HG03439 (cell line): ENCODE data around the gene RIN1.

ENCODE experiments used
- ATAC-seq: cut with Tn5 transposase; IDR thresholded peaks from one replicate; pipeline ENCODE4 v1.9.1; 2021; ENCODE audit warnings: mild to moderate bottlenecking, moderate library complexity; ENCODE audit not compliant: unreplicated experiment

RIN1 gene

DNA sequence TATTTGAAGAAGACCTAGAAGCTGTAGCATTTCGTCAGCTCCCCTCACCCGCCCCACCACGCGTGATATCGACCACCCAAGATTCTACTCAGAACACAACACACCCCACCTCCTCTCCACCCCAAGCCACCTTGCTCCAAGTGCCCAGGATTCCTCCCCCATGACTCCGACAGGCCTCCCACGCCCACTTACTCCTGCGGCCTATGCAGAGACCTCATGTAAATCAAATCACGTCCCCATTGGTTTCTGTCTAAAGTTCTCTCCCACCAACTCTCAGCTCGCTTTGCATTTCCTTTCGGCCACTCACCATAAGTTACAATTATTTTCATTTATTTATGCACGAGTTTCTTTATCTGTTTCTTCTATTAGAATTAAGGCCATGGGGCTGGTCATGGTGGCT, 33.6 kb downstream of the RIN1 start:
- no peak for ATAC-seq

DNA sequence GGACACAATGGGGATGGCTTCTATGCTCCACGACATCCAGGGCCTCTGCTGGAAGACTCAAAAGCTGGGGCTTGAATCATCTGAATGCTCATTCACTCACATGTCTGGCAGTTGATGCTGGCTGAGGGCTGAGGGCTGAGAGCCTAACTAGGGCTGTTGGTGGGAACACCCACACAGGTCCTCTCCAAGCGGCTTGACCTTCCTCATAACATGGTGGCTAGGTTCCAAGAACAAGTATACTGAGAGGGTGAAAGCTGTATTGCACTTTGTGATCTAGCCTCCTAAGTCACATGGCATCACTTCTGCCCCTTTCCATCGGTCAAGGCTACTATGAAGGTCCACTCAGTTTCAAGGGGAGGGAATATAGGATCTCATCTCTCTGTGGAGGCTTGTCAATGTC, 37.0 kb downstream of the RIN1 start:
- ATAC-seq = no peak

DNA sequence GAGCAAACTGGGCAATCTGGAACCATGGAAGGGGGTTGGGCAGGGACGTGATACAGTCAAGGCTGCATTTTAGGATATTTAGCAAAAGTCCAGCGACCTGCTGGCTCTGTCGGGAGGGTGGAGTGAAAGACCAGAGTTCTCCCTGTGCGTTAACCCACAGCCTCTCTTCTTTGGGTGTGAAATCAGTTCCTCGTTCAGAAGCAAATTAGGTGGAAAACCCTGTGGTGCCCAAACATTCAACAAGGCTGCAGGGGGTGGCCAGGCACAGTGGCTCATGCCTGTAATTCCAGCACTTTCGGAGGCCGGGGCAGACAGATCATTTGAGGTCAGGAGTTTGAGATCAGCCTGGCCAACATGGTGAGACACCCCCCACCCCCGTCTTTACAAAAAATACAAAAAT, 38.6 kb downstream of the RIN1 start:
- no peak for ATAC-seq

DNA sequence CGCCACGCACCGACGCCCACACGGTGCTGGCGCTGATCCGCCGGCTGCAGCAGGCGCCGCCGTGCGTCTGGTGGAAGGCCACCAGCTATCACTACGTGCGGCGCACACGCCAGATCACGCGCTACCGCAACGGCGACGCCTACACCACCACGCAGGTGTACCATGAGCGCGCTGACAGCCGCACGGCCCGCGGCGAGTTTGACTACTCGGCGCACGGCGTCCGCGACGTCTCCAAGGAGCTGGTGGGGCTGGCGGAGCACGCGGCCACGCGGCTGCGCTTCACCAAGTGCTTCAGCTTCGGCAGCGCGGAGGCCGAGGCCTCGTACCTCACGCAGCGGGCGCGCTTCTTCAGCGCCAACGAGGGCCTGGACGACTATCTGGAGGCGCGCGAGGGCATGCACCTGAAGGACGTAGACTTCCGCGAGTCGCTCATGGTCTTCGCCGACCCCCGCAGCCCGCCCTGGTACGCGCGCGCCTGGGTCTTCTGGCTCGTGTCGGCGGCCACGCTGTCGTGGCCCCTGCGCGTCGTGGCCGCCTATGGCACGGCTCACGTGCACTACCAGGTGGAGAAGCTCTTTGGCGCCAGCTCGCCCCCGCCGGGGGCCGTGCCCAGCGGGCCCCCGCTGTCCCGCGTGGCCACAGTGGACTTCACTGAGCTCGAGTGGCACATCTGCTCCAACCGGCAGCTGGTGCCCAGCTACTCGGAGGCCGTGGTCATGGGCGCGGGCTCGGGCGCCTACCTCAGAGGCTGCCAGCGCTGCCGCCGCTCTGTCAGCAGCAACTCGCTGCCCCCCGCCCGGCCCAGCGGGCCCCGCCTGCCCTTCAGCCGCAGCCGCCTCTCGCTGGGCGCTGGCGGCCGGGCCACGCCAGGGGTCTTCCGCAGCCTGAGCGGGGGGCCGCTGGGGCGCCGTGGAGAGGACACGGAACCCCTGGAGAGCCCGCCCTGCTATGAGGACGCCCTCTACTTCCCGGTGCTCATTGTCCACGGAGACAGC, 41.3 kb downstream of the RIN1 start:
- ATAC-seq = no peak

DNA sequence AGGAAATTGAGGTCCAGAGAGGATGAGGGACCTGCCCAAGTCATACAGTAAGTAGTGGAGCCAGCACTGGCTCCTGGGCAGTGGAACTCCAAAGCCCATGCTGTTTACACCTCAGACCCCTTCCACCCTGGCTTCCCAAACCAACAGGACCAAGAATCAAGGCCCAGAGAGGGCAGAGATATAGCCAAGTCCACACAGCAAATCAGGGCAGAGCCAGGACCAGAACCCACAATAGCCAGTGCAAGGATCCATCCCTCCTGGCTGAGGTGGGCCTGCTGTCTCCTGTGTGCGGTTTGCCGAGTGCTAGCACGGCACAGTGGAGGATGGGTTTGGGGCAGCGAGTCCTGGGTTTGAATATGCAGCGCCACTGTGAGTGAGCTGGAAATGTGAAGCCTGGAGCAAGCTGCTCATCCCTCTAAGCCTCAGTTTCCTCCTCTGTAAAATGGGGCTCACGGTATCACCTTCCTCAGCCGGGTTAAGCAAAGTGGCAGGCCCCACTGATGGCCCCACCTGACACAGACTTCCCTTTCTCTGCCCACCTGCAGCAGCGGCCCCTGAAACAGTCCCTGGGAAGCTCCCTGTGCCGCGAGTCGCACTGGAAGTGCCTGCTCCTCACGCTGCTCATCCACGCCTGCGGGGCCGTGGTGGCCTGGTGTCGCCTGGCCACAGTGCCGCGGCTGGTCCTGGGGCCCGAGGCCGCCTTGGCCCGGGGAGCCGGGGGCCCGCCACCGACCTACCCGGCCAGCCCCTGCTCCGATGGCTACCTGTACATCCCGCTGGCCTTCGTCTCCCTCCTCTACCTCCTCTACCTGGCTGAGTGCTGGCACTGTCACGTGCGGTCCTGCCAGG, 42.2 kb downstream of the RIN1 start:
- ATAC-seq = no peak

DNA sequence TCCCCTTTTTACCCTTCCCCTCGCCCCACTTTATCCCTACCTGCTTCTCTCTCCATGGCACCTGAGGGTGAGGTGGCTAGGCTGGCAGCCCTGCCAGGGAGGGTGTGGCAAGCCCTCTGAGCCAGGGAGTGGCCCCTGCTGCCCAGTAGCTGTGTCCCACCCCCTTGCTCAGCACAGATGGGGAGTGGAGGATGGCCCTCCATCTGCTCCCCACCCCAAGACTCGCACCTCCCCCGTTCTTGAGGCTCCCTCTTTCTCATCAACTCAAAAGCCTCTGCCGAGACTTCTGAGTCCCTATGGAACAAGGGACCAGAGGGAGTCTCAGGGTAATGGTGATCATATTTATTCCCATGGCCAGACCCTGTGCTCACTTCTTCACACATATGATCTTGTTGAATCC, 42.9 kb downstream of the RIN1 start:
- ATAC-seq = no peak

DNA sequence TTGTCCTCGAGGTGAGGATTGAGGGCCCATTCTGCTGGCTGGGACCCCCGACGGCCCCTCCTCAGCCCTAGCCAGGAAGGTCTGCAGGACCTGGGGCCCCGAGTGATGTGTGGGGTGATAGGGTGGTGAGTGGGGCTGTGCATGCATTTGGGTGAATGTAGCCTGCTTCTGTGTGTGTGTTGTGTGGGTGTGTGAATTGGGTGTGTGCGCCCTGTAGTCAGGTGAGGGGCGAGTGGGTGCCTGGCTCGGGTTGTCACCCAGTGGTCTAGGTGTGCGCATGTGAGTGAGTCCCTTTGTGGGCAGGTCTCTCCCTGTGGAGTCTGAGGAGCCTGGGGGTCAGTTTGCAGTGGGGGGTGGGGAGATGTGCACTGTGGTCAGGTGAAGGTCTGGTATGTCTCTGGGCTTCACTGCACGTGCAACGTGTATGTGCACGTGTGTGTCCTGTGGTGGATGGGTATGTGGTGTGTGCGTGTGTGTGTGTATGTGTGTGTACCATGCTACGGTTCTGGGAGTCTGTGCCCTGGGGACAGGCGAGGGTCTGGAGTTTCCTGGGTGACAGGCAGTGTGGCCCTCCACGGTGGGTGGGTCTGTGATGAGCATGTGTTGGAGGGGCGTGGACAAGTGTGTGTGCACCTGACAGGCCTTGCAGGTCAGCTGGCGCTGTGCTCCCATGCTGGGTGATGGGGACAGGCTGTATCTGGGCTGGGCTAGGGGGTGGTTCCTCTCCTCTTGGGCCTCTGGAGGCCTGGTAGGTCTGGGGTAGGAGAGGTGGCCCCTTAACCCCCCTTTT, 43.5 kb downstream of the RIN1 start:
- no peak for ATAC-seq

DNA sequence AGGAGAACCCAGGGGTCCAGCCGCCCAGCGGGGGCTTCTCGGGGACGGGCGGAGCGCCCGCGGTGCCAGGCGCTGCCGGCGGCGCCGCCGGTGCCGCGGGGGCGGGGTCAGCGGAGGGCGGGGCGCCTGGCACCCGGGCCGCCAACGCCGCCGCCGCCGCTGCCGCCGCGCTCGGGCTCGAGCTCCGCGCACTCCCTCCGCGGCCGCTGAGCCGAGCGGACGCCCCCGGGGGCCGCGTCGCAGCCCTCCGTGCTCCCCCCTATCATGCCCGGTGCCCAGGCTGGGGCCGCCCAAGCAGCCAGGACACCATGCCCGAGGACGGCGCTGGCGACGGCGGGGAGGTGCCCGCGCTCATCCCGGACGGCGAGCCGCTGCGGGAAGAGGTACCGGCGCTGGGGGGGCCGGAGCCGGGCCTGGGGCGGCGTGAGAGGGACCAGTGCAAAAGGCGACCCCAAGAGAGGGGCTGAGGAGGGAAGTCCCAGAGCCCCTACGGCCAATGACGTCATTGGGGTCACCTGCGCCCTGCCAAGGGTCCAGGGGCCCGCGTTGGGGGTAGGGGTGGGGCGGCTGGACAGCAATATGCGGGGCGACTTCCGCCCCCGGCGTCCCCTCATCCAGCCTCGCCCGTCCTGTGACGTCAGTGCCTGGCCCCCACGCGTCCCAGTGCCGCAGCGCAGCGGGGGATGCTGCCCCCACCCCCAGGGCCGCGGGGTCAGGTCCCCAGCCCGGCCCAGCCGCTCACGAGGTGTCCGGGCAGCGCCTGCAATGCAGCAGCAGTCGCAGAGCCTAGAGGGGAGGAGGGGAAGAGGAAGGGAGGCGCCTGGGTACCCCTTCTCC, 44.3 kb downstream of the RIN1 start, which contains the start of gene TMEM151A:
TMEM151A (plus strand) TSS at position 189 of the 837 bp plus-strand sequence; CDS start at position 309, 120 bp downstream.
- ATAC-seq = no peak

DNA sequence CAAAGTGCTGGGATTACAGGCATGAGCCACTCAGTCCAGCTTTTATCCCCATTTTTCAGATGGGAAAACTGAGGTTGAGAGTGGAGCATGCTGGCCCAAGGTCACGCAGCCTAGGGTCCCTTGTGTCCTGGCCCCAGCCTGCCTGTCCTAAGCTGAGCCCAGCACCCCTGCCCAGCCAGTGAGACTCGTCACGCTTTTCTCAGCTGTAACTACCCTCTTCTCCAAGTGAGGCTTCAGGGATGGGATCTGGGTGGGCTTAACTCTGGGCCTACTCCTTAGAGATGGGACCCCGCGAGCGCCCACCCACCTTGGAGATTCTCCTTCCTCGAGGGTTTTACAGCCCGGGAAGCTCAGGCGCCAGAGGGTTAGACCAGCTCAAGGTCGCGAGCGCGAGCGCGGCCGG, 44.9 kb downstream of the RIN1 start:
- no peak for ATAC-seq

DNA sequence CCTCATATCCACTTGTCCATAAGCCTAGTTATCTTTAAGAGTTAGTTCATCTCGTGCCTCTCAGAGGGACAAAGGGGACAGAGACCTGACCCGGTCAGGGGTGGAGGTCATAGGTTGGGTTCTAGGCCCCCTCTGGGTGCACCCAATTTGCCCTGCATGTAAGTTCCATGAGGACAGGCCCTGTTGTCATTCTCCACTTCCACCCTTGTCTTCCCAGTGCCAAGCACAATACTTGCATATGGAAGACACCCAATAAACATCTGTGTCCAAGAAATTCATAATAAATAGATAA, 46.0 kb downstream of the RIN1 start:
- no peak for ATAC-seq

DNA sequence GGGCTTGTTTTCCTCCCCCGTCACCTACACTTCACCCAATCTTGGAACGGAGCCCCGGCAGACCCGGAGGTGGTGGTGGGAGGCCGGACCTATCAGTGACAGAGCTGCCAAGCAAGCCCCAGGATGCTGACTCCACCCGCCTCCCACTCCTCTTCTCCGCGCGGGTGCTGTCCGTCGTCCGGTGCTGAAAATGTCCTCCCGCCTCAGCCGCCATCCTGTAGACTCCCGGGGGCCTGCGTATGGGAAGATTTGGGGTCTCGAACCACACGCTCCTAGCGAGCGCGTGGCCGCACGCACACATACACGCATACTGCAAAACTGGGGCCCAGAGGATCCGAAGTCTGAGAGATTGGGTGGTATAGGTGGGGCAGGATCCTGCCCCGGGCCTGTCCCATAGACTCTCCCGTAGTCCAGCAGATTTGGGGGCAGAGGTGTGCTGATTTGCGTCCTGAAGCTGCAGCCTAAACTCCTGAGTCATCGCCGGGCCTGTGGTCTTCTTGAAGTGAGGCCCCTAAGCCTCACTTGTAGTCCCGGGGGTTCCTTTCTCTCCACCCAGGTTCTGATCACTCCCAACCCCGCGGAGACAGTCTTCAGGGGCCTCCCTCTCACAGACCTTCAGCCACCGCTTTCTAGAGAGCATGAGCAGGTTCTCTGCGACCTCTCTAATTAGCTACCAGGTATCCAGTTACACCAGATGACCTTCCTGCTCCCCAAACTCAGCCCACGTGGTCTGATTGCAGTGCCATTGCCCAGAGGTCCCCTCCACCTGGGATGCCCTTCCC, 46.5 kb downstream of the RIN1 start:
- peak; percentile 38 for ATAC-seq

DNA sequence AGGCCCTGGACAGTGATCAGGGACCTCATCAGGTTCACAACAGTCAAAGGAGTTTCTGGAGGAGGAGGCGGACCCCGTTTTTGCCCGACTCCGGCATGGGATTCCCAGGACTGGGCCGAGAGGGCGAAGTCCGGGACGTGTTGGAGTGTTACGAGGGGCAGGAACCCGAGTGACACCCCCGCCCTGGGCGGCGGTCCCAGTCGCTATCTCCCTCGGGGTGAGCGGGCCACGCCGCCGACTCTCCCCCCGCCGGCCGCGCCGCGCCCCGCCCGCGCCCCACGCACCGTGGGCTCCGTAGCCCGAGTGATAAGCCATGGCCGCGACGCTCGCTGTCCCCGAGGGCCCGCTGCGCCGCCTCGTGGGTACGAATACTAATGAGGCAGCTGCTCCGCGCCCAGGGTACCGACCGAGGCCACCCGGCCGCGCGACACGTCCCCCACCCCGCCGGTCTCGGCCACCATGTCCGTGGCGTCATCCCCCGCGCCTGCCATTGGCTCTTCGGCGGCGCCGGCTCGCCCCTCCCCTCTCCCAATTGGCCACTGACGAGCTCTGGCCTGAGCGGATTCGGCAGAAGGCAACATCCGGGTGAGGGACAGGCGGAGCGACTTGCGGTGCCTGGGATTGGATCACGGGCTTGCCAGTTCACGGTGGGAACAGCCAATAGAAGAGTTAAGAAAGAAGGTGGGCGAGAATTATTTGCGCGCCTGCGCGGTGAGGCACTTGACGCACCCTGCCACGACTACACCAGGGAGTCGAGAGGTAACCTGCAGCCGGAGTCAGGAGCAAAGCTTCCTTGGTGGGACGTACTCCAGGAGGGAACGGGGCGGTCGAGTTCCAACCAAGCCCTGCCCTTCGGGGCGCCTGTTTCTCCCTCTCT, 47.3 kb downstream of the RIN1 start, which contains the start of gene YIF1A:
YIF1A (minus strand) TSS at position 473 of the 877 bp plus-strand sequence; CDS start at position 315, 158 bp downstream.
- ATAC-seq = peak; percentile 90

DNA sequence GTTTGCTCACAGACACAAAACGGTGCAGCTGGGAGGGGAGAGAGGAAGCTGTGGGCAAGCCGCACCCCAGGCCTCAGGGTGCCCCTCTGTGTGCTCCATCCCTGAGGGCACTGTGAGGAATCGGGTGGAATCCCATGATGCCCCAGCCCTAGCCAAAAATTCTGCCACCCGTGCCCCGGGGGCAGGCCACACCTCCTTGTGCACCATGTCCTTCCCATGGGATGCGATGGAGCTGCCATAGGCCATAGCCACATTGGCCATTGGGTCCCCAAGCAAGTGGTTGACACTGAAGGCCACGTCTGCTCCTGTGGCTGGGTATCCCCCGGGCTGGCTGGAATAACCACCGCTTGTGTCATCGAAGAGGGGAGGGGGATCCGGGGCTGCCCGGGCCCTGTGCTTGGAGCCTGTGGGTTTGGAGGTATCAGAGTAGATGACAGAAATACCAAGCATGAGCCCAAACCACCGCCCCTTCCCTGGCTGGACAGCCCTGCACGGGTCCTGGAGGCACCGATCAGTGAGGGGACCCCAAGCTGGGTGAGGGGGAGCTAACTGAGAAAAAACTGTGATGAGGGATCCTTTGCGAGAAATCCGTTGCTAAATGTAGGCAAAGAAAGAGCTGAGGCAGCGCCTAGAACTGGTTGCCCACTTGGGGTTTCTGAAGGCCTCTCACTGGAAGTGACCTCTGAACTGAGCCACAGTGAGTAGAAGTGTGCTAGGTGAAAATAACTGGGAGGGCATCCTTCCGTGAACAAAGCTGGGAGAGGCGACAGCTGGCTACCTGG, 48.2 kb downstream of the RIN1 start:
- no peak for ATAC-seq

DNA sequence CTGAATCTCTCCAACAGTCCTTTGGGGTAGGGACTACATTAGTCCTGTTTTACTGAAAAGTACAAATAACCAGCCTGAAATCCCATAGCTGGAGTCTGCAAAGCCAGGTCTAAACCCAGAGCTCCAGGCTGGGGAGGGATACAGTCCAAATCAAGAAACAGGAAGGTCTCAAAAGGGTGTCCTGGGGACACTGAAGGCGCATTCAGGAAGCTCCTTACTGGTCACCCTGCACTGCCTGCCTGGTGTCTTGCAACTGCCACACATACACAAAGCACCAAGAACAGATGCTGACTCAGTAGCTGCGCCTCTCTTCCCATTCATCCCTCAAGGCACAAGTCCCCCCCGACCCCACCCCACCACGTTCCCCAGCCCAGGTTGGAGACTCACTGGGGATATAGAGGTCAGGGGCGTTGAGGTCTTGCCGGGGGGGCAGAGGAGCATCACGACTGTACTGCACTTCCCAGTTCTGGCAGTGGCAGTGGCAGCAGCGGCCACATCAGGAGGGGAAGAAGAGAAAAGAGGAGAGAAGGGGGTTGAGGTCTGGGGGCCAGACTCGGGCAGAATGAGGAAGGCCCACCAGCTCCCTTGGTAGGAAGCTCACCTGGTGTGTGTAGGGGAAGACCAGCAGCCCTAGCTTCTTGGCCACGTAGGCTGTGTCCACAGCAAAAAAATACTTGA, 48.9 kb downstream of the RIN1 start:
- no peak for ATAC-seq

DNA sequence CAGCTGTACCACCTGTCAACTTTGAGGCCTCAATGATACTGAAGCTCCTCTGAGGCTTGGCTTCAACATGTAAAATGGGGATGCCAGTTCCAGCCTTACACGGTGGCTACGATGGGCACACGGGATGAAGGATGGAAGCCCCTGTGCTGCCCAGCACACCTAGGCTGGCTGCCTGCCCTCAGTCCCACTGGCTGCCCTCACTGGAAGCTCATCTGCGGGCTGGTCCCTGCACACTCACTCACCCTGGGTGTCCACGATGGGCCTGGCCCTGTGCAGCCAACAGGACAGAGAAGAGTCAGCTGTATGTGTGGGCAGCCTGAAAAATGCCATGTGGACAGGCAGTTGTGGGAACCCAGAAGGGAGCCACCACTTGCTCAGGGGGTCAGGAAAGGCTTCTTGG, 49.5 kb downstream of the RIN1 start:
- ATAC-seq = no peak

DNA sequence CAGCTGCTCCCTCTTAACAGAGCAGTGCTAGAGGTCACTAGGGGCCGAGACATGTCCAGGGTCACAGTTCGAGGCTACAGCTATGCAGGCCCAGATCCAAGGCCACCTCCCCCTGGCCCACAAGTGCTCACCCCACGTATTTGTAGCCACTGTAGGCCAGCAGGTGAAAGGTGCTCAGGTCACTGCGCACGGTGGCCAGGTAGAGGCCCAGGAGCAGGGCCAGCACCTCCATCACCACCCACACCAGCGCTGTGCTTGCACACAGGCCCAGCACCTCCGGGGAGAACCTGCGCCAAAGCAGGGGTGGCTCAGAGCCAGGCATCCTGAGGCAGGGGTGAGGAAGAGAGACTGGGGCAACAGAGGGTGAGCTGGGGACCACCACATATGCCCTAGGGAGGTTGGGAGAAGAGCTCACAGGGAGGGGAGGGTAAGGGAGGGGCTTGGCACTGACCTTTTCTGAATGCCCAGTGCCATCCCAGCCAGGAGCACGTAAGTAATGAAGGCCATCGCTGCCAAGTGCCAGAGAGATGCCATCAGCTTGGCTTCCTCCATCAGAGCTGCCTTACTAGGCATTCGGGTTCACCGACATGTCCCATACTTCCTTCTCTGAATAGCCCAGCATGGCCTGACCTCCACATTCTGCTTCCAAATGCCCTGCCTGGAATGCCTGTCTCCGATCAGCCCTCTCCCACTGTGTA, 50.8 kb downstream of the RIN1 start:
- no peak for ATAC-seq
